ENCODE results near the gene GTPBP2.

Gene GTPBP2, protein sequence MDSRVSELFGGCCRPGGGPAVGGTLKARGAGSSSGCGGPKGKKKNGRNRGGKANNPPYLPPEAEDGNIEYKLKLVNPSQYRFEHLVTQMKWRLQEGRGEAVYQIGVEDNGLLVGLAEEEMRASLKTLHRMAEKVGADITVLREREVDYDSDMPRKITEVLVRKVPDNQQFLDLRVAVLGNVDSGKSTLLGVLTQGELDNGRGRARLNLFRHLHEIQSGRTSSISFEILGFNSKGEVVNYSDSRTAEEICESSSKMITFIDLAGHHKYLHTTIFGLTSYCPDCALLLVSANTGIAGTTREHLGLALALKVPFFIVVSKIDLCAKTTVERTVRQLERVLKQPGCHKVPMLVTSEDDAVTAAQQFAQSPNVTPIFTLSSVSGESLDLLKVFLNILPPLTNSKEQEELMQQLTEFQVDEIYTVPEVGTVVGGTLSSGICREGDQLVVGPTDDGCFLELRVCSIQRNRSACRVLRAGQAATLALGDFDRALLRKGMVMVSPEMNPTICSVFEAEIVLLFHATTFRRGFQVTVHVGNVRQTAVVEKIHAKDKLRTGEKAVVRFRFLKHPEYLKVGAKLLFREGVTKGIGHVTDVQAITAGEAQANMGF

DNA sequence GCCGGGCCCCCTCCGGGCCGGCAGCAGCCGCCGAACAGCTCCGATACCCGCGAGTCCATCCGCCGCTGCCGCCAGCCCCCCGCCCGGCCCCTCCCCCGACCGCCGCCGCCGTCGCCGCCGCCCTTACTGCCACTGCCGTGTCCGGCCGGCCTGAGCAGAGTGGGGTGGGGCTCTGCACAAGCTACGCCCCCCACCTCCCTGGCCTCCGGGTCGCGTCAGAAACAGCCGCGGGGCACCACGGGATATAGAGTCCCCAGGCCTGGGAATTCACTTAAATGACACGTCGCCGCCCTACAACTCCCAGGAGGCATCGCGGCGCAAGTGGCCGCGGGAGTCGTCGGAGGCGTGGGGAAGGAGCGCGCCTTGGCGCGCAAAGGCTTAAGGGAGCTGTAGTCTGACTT lies at the start of gene GTPBP2:
Gene GTPBP2, minus strand, starts transcription at position 161 of the 401 bp plus-strand sequence. Its CDS starts 102 bp downstream, at position 59.
- H3K4me3 Mint-ChIP-seq: peak within 1 kb of the TSS; percentile 97
- peaks cover 16% of the 10 kb centered on the region for H3K36me3 Mint-ChIP-seq (ENCODE audit: insufficient read depth)
- H3K4me1 Mint-ChIP-seq: peaks cover 35% of the 10 kb centered on the region
- DNase-seq (ENCODE audit: low spot score in 2 of 2) (peak; percentile 87 to 91), ATAC-seq (replicated peaks; ENCODE audit: extremely low read depth, poor library complexity, severe bottlenecking) (peak; percentile 92)
- no peaks in the 10 kb centered on the region for H3K27me3 Mint-ChIP-seq
- no peaks in the 10 kb centered on the region for H3K9me3 Mint-ChIP-seq
- H3K27ac Mint-ChIP-seq (ENCODE audit: low read depth): peak within 1 kb of the TSS; percentile 89

DNA sequence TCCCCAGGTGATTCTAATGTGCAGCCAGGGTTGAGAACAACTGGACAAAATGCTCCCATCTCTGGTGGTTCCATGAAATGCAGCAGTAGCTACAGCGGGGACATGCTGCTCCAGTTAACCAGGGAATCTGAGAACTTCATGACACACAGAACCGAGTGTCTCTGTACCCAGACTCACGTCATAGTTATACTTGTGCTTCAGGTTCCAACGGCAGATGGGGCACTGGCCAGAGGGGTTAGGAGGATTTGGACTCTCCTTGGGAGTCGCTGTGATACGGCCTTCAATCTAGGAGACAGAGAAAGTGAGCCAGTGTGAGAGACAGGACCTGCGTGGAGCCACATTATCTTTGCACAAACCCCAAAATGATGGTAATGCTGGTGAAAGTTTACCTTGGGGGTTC lies 49.3 kb upstream of the GTPBP2 start:
- no peak for DNase-seq (ENCODE audit: low spot score in 2 of 2)
- H3K4me1 Mint-ChIP-seq: peaks cover 20% of the 10 kb centered on the region

DNA sequence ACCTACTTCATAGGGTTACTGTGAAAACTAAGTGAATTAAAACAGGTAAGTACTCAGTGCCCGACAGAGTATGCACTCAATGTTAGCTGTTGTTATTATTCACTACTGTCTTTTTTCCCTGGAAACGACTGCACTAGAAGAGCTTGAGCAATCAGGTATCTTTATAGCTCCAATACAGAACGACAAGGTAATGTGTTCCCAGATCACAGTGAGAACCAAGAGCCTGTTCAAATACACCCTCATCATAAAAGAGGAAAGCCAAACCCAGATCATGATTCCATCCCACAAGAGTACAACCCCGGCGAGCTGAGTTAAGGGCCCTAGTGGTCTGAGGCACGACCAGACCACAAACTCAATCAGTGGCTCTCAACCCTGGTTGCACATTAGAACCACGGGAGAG lies 48.7 kb upstream of the GTPBP2 start:
- H3K36me3 Mint-ChIP-seq (ENCODE audit: insufficient read depth): peaks cover 36% of the 10 kb centered on the region
- DNase-seq (ENCODE audit: low spot score in 2 of 2): no peak
- H3K9me3 Mint-ChIP-seq: no peaks in the 10 kb centered on the region
- no peak for ATAC-seq (replicated peaks; ENCODE audit: extremely low read depth, poor library complexity, severe bottlenecking)
- no peak overlapping the region for H3K4me3 Mint-ChIP-seq
- H3K4me1 Mint-ChIP-seq: peaks cover 14% of the 10 kb centered on the region
- H3K27me3 Mint-ChIP-seq: no peaks in the 10 kb centered on the region
- no peak overlapping the region for H3K27ac Mint-ChIP-seq (ENCODE audit: low read depth)

More for the DNA sequence above, 49.3 kb upstream of the GTPBP2 start:
- no peak overlapping the region for H3K27ac Mint-ChIP-seq (ENCODE audit: low read depth)
- H3K36me3 Mint-ChIP-seq (ENCODE audit: insufficient read depth): peaks cover 30% of the 10 kb centered on the region
- H3K4me3 Mint-ChIP-seq: no peak overlapping the region
- H3K9me3 Mint-ChIP-seq: no peaks in the 10 kb centered on the region
- H3K27me3 Mint-ChIP-seq: no peaks in the 10 kb centered on the region
- no peak for ATAC-seq (replicated peaks; ENCODE audit: extremely low read depth, poor library complexity, severe bottlenecking)

DNA sequence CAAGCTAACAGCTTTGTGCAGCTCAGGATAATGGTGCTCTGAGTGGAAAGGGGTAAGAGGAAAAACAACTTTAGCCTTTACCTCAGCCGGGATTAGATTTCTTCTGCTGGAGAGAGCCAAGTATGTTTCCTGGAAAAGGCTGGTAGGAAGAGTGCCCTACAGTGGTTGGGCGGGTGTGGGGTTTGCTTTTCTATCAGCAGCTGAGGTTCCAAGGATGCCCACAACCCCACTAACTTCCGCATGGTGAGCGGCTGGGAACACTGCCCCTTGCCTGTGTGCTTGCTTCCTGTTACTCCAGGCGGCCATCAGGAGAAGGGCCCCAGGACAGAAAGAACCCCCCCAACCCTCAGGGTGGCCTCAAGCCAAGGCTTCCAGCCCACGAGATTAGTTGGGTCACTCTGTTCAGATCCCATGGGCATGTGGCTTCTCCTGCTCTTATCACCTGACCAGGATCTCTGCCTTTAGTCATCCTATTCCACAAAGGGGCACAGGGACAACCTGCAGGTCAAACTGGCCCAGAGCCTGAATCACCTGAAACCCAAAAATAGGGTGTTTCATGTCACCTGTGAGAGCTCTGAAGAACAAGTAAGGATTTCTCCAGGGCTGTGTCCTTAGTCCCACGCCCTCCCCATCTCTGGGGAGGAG lies 48.0 kb upstream of the GTPBP2 start:
- H3K4me1 Mint-ChIP-seq: peaks cover 9% of the 10 kb centered on the region
- H3K36me3 Mint-ChIP-seq (ENCODE audit: insufficient read depth): peaks cover 39% of the 10 kb centered on the region
- H3K9me3 Mint-ChIP-seq: no peaks in the 10 kb centered on the region
- no peak for DNase-seq (ENCODE audit: low spot score in 2 of 2)
- H3K27me3 Mint-ChIP-seq: no peaks in the 10 kb centered on the region
- no peak overlapping the region for H3K4me3 Mint-ChIP-seq
- ATAC-seq (replicated peaks; ENCODE audit: extremely low read depth, poor library complexity, severe bottlenecking): no peak
- H3K27ac Mint-ChIP-seq (ENCODE audit: low read depth): no peak overlapping the region

DNA sequence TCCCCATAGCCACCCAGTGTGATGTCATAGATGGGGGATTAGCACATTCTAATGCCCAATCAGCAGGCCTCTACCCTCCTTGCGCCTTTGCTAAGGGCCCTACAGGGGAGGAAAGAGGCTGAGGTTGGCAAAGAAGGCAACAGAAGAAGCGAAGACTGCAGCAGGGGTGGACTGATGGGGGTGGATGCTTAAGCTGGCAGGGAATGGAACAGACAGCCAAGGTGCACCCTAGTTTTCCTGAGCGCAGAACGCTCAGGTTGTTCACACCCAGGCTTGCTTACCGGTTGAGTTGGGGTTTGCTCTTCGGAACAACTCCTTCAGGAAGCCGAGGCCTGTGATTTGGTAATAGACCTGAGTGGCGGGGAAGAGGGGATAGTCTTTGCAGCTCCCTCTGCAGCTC lies 45.9 kb upstream of the GTPBP2 start:
- ATAC-seq (replicated peaks; ENCODE audit: extremely low read depth, poor library complexity, severe bottlenecking) (no peak), DNase-seq (ENCODE audit: low spot score in 2 of 2) (no peak)
- H3K4me1 Mint-ChIP-seq: no peaks in the 10 kb centered on the region
- H3K27ac Mint-ChIP-seq (ENCODE audit: low read depth): no peak overlapping the region
- peaks cover 36% of the 10 kb centered on the region for H3K36me3 Mint-ChIP-seq (ENCODE audit: insufficient read depth)
- H3K27me3 Mint-ChIP-seq: no peaks in the 10 kb centered on the region
- no peak overlapping the region for H3K4me3 Mint-ChIP-seq
- no peaks in the 10 kb centered on the region for H3K9me3 Mint-ChIP-seq

DNA sequence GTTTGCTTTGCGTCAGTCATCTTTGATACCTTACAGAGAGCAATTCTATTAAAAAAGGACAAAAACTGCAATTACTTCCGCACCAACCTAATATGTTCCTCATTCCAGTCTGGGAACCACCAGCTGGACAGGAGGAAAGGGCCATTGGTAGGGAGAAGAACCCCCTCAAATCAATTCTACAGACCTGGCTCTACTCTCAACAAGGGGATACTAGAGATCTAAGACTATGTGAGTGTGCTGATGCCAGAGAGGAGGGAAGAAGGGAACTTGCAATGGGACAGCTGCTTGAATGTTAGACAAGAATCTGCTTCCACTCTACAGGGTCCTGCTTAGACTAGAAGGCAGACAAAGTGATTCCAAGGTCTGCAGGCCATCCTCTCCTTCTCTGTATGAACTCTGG lies 45.2 kb upstream of the GTPBP2 start:
- no peaks in the 10 kb centered on the region for H3K4me1 Mint-ChIP-seq
- no peak for ATAC-seq (replicated peaks; ENCODE audit: extremely low read depth, poor library complexity, severe bottlenecking)
- no peak overlapping the region for H3K27ac Mint-ChIP-seq (ENCODE audit: low read depth)
- no peaks in the 10 kb centered on the region for H3K27me3 Mint-ChIP-seq
- no peak overlapping the region for H3K4me3 Mint-ChIP-seq
- no peaks in the 10 kb centered on the region for H3K9me3 Mint-ChIP-seq
- DNase-seq (ENCODE audit: low spot score in 2 of 2): no peak
- peaks cover 32% of the 10 kb centered on the region for H3K36me3 Mint-ChIP-seq (ENCODE audit: insufficient read depth)

DNA sequence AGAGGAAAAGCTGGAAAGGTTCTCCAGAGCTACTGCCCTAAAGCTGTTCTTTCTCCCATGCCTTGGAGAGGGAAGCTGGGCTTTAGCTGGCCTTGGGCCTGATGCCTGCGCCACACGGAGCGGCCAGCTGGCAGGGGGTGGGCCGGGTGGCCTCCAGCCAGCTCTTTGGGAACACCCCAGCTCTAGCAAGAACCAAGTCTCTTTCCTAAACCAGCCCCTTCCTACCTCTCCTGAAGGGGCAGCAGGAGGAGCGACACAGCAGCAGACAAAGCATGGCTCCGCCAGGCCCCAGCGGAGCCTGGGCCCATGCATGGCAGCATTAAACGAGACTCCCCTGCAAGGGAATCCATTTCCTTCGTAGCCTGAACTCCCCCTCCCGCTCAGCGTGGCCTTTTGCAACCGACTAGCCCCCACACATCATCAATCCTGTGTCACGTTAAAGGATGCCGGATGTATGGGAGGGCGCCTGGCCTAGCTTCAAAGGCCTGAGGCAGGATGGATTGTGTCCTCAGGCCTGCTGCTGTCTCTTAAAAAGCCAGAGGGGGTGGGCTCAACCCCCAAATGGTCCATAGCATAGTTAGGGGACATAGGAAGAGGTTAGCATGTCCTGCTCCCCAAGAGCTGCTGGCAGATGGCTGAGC lies 44.5 kb upstream of the GTPBP2 start:
- Mint-ChIP-seq H3K9me3 (no peaks in the 10 kb centered on the region), H3K4me1 (no peaks in the 10 kb centered on the region), H3K36me3 (ENCODE audit: insufficient read depth) (peaks cover 36% of the 10 kb centered on the region), H3K27me3 (no peaks in the 10 kb centered on the region), H3K4me3 (peak overlapping the region; percentile 8), H3K27ac (ENCODE audit: low read depth) (no peak overlapping the region)
- DNase-seq (ENCODE audit: low spot score in 2 of 2) (no peak), ATAC-seq (replicated peaks; ENCODE audit: extremely low read depth, poor library complexity, severe bottlenecking) (no peak)

DNA sequence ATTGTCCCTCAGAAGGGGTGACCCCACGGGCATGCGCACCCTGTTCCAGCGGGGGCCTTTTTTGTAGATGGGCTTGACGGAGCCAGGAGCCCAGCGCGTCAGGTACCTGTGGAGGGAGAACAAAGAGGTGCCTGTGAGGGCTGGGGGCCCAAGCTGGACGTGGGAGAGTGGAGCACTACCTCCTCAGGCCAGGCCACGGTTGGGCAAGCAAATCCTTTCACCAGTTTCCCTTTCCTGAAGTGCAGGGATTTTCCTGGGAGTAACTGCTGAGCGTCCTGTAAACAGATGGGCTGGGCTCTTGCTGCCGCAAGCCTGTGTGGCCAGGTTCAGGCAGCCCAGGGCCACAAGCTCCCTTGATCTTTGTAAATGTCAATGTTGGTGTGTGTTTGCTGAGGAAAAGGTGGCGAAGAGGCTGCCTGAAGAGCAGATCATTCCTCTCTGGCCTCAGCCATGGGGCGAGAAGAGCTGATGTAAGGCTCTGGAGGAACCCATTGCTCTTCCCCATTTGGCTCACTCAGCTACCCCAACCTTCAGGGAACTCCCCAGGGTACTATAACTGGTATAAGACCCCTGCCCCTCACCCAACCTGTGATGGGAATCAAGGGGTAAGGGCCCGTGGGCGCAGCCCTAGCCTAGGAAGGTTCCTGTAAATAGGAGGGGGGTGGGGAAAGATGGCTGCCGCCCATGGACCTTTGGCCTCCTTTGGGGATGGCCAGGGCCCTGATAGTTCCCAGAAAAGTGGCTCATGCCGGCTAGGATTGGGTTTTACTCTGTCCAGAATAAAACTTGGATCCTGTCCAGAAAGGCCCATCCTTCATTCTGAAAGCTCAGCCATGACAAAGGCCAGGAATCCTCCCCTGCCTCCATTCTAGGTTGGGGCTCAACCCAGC lies 43.0 kb upstream of the GTPBP2 start:
- H3K27me3 Mint-ChIP-seq: no peaks in the 10 kb centered on the region
- H3K4me1 Mint-ChIP-seq: peaks cover 13% of the 10 kb centered on the region
- H3K9me3 Mint-ChIP-seq: no peaks in the 10 kb centered on the region
- DNase-seq (ENCODE audit: low spot score in 2 of 2): no peak
- H3K4me3 Mint-ChIP-seq: no peak overlapping the region
- peaks cover 34% of the 10 kb centered on the region for H3K36me3 Mint-ChIP-seq (ENCODE audit: insufficient read depth)
- H3K27ac Mint-ChIP-seq (ENCODE audit: low read depth): no peak overlapping the region
- ATAC-seq (replicated peaks; ENCODE audit: extremely low read depth, poor library complexity, severe bottlenecking): no peak

DNA sequence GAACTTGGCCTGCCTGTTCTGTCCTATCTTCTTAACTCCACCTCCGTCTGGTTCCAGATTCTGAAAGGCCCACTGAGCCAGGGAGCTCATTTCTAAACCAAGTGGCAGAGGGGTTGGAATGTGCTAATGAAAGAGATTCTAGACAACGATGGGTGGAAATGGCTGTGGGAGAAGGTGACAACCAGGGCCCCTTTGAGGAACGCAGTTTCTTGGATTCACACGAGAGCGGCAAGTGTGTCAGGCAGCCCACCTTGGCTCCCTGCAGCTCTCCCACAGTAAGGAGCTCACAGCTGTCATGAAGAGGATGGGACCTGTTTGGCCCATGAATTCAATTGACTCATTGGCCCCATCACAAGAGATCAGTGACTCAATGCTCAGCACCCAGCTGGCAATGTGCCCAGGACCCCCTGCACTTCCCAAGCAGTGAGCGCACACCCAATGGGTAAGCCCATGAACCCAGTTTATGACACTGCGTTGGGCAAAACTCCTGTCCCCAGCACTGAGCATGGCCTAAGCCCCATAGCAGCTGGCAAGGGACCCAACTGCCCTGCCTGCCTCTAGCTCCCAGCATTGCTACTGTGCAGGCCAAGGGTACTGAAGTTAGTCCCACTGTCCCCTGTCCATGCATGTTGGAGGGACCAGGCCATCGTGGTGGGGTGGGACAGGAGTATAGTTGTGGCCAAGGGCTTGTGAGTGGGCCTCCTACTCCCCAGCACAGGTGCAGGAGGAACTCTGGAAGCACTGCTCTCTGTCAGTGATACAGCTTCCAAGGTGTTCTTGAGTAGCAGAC lies 42.1 kb upstream of the GTPBP2 start:
- Mint-ChIP-seq H3K36me3 (ENCODE audit: insufficient read depth) (peaks cover 32% of the 10 kb centered on the region), H3K27me3 (no peaks in the 10 kb centered on the region), H3K9me3 (no peaks in the 10 kb centered on the region), H3K27ac (ENCODE audit: low read depth) (peak overlapping the region; percentile 32), H3K4me1 (peaks cover 14% of the 10 kb centered on the region), H3K4me3 (no peak overlapping the region)
- ATAC-seq (replicated peaks; ENCODE audit: extremely low read depth, poor library complexity, severe bottlenecking): no peak
- no peak for DNase-seq (ENCODE audit: low spot score in 2 of 2)

DNA sequence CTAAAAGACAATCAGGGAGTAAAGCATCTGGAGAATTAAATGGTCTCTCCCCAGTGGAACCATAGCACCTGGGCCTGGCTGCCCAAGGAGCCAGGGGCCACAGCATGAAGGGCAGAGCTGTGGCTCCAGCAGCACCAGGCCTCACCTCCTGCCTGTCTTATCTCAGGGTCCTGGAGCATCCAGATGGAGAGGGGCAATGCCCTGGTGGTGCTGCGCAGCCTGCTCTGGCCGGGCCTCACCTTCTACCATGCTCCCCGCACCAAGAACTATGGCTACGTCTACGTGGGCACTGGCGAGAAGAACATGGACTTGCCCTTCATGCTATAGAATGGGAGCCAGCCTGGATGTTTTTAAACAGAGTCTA lies 41.5 kb upstream of the GTPBP2 start:
- H3K4me3 Mint-ChIP-seq: no peak overlapping the region
- no peaks in the 10 kb centered on the region for H3K27me3 Mint-ChIP-seq
- DNase-seq (ENCODE audit: low spot score in 2 of 2) (no peak), ATAC-seq (replicated peaks; ENCODE audit: extremely low read depth, poor library complexity, severe bottlenecking) (no peak)
- peaks cover 28% of the 10 kb centered on the region for H3K36me3 Mint-ChIP-seq (ENCODE audit: insufficient read depth)
- H3K27ac Mint-ChIP-seq (ENCODE audit: low read depth): peak overlapping the region; percentile 32
- no peaks in the 10 kb centered on the region for H3K9me3 Mint-ChIP-seq
- peaks cover 14% of the 10 kb centered on the region for H3K4me1 Mint-ChIP-seq

DNA sequence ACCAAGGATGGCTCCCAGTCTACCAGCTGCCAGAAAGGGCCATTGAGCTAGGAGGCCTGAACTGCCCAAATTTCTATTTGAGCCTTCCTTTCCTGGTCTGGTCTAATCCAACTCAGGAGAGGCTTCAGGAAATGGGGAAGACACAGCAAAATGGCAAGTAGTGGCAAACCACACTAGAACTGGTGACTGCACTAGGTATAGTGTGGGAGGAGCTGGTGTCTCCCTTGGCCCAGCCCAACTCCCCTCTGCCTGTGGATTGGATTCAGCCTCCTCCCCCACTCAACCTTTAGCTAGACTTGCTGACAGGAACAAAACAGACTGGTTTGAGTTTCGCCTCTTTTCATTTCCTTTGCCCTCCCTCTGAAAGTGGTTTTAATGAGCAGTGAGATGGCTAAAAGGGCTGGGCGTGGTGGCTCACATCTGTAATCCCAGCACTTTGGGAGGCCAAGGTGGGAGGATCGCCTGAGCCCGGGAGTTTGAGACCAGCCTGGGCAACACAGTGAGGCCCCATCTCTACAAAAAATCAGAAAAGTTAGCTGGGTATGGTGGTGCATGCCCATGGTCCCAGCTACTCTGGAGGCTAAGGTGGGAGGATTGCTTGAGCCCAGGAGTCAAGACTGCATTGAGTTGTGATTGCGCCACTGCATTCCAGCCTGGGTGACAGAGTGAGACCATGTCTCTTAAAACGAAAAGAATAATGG lies 41.0 kb upstream of the GTPBP2 start:
- Mint-ChIP-seq H3K27me3 (no peaks in the 10 kb centered on the region), H3K4me1 (peaks cover 14% of the 10 kb centered on the region), H3K27ac (ENCODE audit: low read depth) (peak overlapping the region; percentile 32), H3K36me3 (ENCODE audit: insufficient read depth) (peaks cover 28% of the 10 kb centered on the region), H3K9me3 (no peaks in the 10 kb centered on the region), H3K4me3 (no peak overlapping the region)
- DNase-seq (ENCODE audit: low spot score in 2 of 2): no peak
- ATAC-seq (replicated peaks; ENCODE audit: extremely low read depth, poor library complexity, severe bottlenecking): no peak
